Stimulated activated CD4-positive, alpha-beta T cell treated with anti-CD3 and anti-CD28 coated beads, Interleukin-4, amount 100 ng/mL, for 48 hours (primary cell): Measurements from ENCODE around the gene CFAP54.
A peak's percentile ranks its signal among the peaks of the same experiment; 100 is the strongest.
"Not testable (repeated sequence)": the region's sequence is repeated elsewhere in the genome, so short reads cannot be mapped to it uniquely, and the experiment has no call there.

Experiments used
- DNase-seq, 2 donors: peaks; one replicate each; pipeline ENCODE4 v3.0.0-alpha.2; 2020; ENCODE audit warnings: low read depth in 2 of 2

CFAP54 gene

GRCh38 chr12:96513166-96513565 lies 23.8 kb downstream of the CFAP54 start:
- DNase-seq: no peak

GRCh38 chr12:96513681-96514080 lies 24.3 kb downstream of the CFAP54 start:
- DNase-seq: no peak

GRCh38 chr12:96514328-96514727 lies 25.0 kb downstream of the CFAP54 start:
- no peak for DNase-seq

- peak; percentile 82 to 85 for DNase-seq
These were observed 27.4 kb downstream of the CFAP54 start for GRCh38 chr12:96516472-96517430.

- DNase-seq: no peak
These were observed 31.4 kb downstream of the CFAP54 start for GRCh38 chr12:96520767-96521166.

GRCh38 chr12:96521895-96522682 lies 32.7 kb downstream of the CFAP54 start:
- DNase-seq: no peak

- no peak for DNase-seq
These were observed 33.3 kb downstream of the CFAP54 start for GRCh38 chr12:96522690-96523089.

GRCh38 chr12:96526110-96526509 lies 36.7 kb downstream of the CFAP54 start:
- DNase-seq: no peak

- DNase-seq: no peak
These were observed 40.5 kb downstream of the CFAP54 start for GRCh38 chr12:96529912-96530311.

GRCh38 chr12:96534339-96534738 lies 45.0 kb downstream of the CFAP54 start:
- DNase-seq: no peak

GRCh38 chr12:96548384-96548783 lies 59.0 kb downstream of the CFAP54 start:
- no peak for DNase-seq

- DNase-seq: no peak
These were observed 60.0 kb downstream of the CFAP54 start for GRCh38 chr12:96549341-96549740.

GRCh38 chr12:96570579-96570978 lies 81.2 kb downstream of the CFAP54 start:
- no peak for DNase-seq

- no peak for DNase-seq
These were observed 81.9 kb downstream of the CFAP54 start for GRCh38 chr12:96571101-96571862.

- no peak for DNase-seq
These were observed 89.2 kb downstream of the CFAP54 start for GRCh38 chr12:96578526-96579125.

GRCh38 chr12:96585977-96586376 lies 96.6 kb downstream of the CFAP54 start:
- DNase-seq: no peak

GRCh38 chr12:96587691-96588090 lies 98.3 kb downstream of the CFAP54 start:
- DNase-seq: no peak

- DNase-seq: no peak
These were observed 101.6 kb downstream of the CFAP54 start for GRCh38 chr12:96590970-96591369.

- DNase-seq: not testable (repeated sequence)
These were observed 115.0 kb downstream of the CFAP54 start for GRCh38 chr12:96604374-96604773.

- DNase-seq: no peak
These were observed 116.3 kb downstream of the CFAP54 start for GRCh38 chr12:96605684-96606083.

- no peak for DNase-seq
These were observed 116.8 kb downstream of the CFAP54 start for GRCh38 chr12:96606134-96606533.

GRCh38 chr12:96606644-96607043 lies 117.3 kb downstream of the CFAP54 start:
- DNase-seq: no peak
